Stimulated activated CD8-positive, alpha-beta memory T cell treated with anti-CD3 and anti-CD28 coated beads, Interleukin-4, amount 100 ng/mL, for 24 hours (primary cell): Measurements from ENCODE around the gene RFXANK.
A peak's percentile ranks its signal among the peaks of the same experiment; 100 is the strongest.
"Not testable (repeated sequence)": the region's sequence is repeated elsewhere in the genome, so short reads cannot be mapped to it uniquely, and the experiment has no call there.

ENCODE experiments used
- DNase-seq: peaks from one replicate; pipeline ENCODE4 v3.0.0-alpha.2; 2020; ENCODE audit warnings: low read depth

The RFXANK gene, protein sequence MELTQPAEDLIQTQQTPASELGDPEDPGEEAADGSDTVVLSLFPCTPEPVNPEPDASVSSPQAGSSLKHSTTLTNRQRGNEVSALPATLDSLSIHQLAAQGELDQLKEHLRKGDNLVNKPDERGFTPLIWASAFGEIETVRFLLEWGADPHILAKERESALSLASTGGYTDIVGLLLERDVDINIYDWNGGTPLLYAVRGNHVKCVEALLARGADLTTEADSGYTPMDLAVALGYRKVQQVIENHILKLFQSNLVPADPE

DNA sequence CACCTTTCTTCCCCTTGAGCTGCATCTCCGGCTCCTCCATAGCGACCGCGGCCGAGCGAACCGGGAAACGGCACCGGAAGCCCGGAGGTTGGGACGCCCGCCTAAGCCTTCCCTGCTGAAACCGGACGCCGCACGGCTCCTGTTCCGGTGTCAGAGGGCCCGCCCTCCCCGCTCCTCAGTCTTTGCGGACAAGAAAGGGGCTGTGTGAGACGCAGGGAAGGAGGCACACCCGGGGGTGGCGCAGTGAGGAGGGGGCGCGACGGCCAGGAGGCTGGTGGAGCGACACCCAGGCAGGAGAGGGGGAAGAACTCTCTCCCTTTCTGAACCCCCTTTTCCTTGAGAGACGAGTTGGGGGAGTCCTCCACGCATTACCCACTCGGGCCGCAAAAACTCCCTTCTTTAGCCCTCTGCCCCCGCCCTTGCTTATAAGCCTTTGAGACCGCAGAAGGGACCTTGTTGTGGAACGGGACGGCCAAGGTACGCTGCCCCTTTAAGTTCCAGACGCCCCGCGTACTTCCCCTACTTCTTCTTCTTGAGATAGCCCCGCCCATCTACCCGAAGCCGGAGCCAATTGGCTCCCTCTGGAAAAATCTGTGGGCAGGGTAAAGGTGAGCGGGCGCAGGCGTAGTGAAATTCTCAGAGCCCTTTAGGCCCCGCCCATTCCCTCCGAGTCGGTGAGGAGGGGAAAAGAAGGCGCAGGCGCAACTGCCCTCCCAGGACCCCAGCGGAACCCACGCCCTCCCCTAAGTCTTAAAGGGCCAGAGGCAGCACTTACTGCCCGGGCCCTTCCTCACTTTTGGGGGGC, at the start of gene RFXANK, which contains the start of gene BORCS8:
TSS of gene RFXANK (plus strand) at position 181 of the 805 bp plus-strand sequence. CDS start 1,689 bp downstream, outside the sequence.
TSS of gene BORCS8 (minus strand) at position 75 of the 805 bp plus-strand sequence. CDS start at position 40, 35 bp downstream.
- DNase-seq, result peak; percentile 97

- DNase-seq, result no peak
Observed at GRCh38 chr19:19142347-19142746, 49.7 kb upstream of the RFXANK start.

DNA sequence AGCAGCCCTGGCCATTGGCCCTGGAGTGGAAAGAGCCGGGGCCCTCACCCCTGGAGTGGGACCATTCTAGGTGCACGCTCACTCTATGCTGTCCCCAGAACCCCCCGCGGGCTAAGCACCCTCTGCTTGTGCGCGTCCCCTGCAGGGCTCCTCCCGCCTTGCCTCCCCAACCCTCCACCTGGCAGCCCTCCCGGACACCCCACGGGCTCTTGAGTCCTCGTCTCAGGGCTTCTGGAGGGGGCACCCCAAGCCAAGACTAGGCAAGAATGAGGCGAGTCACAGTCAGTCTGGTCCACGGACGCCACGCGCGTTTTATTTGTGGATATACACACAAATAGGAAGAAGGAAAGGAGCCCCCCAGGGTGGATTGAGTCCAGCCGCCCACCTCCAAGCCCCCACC, 46.8 kb upstream of the RFXANK start:
- no peak for DNase-seq

- peak; percentile 79 for DNase-seq
Observed at GRCh38 chr19:19145684-19146608, 46.1 kb upstream of the RFXANK start.

DNA sequence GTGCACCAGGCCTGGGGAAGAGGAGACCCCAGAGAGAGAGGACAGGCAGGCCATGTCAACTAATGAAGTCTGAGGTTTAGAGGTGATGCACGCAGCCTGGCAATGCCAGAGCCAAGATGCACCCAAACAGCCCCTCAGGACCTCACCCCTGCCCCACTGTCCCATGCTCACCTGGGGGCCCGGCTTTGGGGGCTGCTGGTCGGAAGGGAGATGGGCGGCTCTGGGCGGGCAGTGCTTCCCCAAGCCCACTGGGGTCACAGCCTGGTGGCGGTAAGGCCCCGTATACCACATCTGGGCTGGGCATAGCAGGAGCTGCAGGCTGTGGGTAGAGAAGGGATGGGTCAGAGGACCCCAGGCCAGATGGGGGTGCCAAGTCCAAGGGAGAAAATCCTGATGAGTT, 45.2 kb upstream of the RFXANK start:
- DNase-seq, result no peak

DNA sequence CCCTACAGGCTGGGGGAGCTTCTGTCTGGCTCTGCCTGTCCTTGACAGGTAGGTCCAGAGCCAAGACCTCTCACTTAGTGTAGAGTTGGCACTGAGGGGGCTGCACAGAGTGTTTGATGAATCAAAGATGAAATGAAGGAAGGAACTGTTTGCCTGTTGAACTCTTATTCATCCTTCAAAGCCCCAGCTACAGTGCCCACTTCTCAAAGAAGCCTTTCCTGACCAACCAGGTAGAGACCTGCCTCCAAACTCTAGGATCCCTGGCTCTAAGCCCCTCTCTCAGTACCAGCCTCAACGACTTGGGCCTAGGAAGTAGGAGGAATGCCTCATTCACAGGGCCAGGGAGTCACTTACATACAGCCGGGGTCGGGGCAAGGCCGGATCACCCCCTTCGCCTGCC, 44.7 kb upstream of the RFXANK start:
- no peak for DNase-seq

- not testable (repeated sequence) for DNase-seq
Observed at GRCh38 chr19:19148504-19148903, 43.6 kb upstream of the RFXANK start.

- no peak for DNase-seq
Observed at GRCh38 chr19:19149435-19149834, 42.6 kb upstream of the RFXANK start.

DNA sequence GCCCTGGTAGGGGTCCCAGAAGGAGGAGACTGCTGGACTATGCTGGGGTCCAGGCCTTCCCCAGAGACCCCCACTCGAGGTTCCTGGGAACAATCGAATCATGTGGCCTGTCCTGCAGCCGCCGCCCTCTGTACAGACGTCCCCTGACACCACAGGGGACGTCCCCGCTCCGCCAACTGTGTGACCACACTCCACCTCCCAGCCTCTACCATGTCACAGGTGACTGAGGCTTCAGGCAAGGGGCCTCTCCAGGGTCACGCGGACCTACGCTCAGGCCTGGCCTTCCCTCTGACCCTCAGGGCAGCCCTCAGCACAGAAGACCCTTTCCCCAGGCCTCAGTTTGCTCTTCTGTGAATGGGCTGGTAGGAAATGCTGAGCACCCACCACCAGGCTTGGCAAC, 40.6 kb upstream of the RFXANK start:
- no peak for DNase-seq

- no peak for DNase-seq
Observed at GRCh38 chr19:19152668-19153384, 39.2 kb upstream of the RFXANK start.

DNA sequence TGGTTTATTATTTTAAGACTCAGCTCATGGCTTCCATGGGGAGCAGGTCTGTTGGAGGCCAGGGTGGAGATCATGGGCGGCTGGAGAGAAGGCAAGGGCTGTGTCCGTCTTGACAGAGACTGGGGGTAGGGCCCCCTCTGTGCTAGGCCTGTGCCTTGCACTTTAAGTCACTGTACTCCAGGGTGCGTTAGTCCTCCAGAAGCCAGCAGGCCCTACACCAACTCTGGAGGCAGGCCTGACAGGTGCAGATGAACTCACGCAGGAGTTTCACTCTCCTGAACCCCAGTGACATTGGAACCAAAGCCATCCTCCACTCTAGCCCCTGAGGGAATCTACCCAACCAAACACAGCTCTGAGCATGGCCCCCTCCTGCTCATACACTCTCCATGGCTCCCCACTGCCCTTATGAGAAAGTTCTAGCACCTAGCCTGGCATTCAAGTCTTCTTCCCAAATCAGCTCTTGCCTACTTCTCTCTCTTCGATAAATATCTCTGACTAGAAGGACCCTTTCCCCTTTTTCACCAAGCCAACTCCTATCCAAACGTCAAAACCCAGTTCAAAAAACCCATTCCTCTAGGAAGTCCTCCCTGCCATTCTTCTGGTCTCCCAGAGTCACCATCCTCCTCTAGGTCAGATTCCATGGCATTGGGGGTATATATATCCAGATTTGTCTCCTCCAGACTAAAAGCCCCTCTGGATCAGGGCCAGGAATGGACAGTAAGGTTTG, 37.1 kb upstream of the RFXANK start:
- DNase-seq, result no peak

- no peak for DNase-seq
Observed at GRCh38 chr19:19155495-19156219, 36.4 kb upstream of the RFXANK start.

DNA sequence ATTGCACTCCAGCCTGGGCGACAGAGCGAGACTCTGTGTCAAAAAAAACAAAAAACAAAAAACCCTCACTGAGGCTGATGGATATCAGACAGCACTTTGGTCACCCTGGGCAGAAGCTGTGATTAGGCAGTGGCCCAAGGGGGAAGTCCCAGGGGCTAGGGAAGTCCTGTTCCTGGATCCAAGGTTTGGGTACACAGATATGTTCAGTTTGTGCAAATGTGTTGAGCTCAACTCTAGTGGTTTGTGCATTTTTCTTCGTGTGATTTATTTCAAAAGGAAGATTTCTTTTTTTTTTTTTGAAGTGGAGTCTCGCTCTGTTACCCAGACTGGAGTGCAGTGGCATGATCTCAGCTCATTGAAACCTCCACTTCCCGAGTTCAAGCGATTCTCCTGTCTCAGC, 34.2 kb upstream of the RFXANK start:
- no peak for DNase-seq

DNA sequence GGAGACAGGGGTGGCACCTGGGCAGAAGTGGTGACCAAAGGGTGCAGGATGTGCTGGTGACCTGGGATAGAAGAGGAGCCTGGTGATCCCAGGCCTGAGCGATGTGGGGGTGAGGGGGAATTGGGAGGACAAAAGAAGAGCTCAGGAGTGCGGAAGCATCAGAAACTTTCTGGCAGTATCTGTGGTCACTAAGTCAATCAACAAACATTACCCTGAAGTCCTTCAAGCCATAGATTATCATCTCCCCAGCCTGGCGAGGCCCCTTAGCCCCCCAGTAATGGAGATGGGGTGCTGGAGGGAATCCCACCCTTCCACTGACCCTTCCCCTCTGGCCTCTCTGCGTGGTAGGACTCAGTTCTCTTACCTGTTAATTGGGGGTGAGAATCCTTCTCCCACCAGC, 32.5 kb upstream of the RFXANK start:
- DNase-seq, result no peak

GRCh38 chr19:19160461-19161035, 31.5 kb upstream of the RFXANK start:
- no peak for DNase-seq

- no peak for DNase-seq
Observed at GRCh38 chr19:19162495-19162894, 29.6 kb upstream of the RFXANK start.

DNA sequence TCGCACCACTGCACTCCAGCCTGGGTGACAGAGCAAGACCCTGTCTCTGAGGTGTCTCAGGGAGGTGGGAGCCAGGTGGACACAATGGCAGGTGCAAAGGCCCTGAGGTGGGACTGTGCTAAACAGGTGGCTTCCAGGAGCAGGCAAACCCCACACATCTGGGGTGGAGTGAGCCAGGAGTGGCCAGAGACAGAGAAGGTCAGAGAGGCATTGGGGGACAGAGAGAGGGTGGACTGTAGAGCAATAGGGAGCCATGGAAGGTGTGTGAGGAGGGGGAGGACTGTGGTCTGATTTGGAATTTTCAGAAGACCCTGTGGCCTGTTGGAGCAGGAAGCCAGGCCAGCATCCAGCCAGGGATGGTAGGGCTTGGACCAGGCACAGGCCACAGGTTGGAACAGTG, 26.7 kb upstream of the RFXANK start:
- no peak for DNase-seq

DNA sequence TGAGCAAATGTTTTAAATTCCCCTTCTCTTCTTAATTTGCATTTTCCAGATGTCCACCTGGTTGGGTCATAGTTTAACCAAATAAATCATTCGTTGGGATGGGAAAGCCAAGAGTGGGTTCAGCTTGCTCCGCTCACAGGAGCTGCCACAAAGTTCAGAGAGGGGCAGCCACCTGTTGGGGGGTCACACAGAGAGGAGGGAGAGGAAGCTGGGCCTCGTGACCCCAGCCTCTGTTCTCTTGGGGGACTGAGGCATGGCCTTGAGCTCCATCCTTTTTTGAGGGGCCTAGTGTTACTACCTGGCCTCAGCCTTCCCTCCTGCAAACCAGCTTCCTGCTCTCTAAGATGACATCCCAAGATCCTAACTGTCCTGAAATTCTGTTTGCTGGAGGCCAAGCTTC, 24.4 kb upstream of the RFXANK start:
- no peak for DNase-seq

GRCh38 chr19:19169236-19170052, 22.6 kb upstream of the RFXANK start:
- no peak for DNase-seq
